HepG2 (cell line): ENCODE measurements around the gene CECR2.

Experiments used
- GLI4 ChIP-seq: sonication (generic); formaldehyde crosslinking; IDR thresholded peaks from 2 replicates; pipeline ENCODE4 v1.5.1; 2020; ENCODE audit warnings: missing genetic modification reagents, mild to moderate bottlenecking, moderate library complexity, borderline replicate concordance
- KAT2B ChIP-seq: fragments of 150-350 bp; IDR thresholded peaks from 2 replicates; pipeline ENCODE4 v1.6.1; 2014; ENCODE audit warnings: low read depth, low read length, borderline replicate concordance
- MTA3 ChIP-seq: sonication (generic); formaldehyde crosslinking; IDR thresholded peaks from 2 replicates; pipeline ENCODE4 v1.4.0; 2020; ENCODE audit warnings: missing genetic modification reagents
- NONO ChIP-seq, 2 experiments: fragments of 450-650 bp in 1 of 2; sonication (generic) in 1 of 2; formaldehyde crosslinking in 1 of 2; IDR thresholded peaks in 1 of 2; conservative IDR thresholded peaks in 1 of 2; 2 replicates each; pipeline versions ENCODE4 v1.6.1 to v1.8.0; 2017 to 2022; ENCODE audit warnings: mild to moderate bottlenecking in 1 of 2, missing genetic modification reagents in 1 of 2, moderate library complexity in 1 of 2
- TCF12 ChIP-seq, 2 experiments: fragments of 450-650 bp in 1 of 2; sonication (generic) in 1 of 2; formaldehyde crosslinking in 1 of 2; IDR thresholded peaks; 2 replicates each; pipeline versions ENCODE4 v1.6.1 to v1.8.0; 2017 to 2022; ENCODE audit warnings: antibody characterized with exemption in 1 of 2, mild to moderate bottlenecking in 1 of 2, missing genetic modification reagents in 1 of 2, moderate library complexity in 1 of 2
- ZBTB7A ChIP-seq: sonication (generic); formaldehyde crosslinking; IDR thresholded peaks from 2 replicates; pipeline ENCODE4 v1.8.0; 2022; ENCODE audit warnings: mild to moderate bottlenecking, missing genetic modification reagents
- ZMYM2 ChIP-seq: sonication (generic); formaldehyde crosslinking; IDR thresholded peaks from 2 replicates; pipeline ENCODE4 v1.8.0; 2022; ENCODE audit warnings: mild to moderate bottlenecking, missing genetic modification reagents
- ZNF549 ChIP-seq: sonication (generic); formaldehyde crosslinking; IDR thresholded peaks from 2 replicates; pipeline ENCODE4 v1.5.0; 2020; ENCODE audit warnings: missing genetic modification reagents
- ZNF660 ChIP-seq: sonication (generic); formaldehyde crosslinking; IDR thresholded peaks from 2 replicates; pipeline ENCODE4 v1.5.1; 2020; ENCODE audit warnings: mild to moderate bottlenecking, low read depth, missing genetic modification reagents, borderline replicate concordance
- TF ChIP-seq, protein P1 (sequence below): sonication (generic); formaldehyde crosslinking; IDR thresholded peaks from 2 replicates; pipeline ENCODE4 v1.4.0; 2020; ENCODE audit warnings: missing genetic modification reagents
- TF ChIP-seq, protein P2 (sequence below): sonication (generic); formaldehyde crosslinking; IDR thresholded peaks from 2 replicates; pipeline ENCODE4 v1.8.1; 2023; ENCODE audit warnings: missing genetic modification reagents, inconsistent platforms, borderline replicate concordance
- TF ChIP-seq, protein P3 (sequence below): sonication (generic); formaldehyde crosslinking; IDR thresholded peaks from 2 replicates; pipeline ENCODE4 v1.5.1; 2020; ENCODE audit warnings: mild to moderate bottlenecking, missing genetic modification reagents, borderline replicate concordance
- TF ChIP-seq, protein P4 (sequence below): sonication (generic); formaldehyde crosslinking; IDR thresholded peaks from 2 replicates; pipeline ENCODE4 v1.5.0; 2020; ENCODE audit warnings: mild to moderate bottlenecking, missing genetic modification reagents, moderate library complexity

DNA sequence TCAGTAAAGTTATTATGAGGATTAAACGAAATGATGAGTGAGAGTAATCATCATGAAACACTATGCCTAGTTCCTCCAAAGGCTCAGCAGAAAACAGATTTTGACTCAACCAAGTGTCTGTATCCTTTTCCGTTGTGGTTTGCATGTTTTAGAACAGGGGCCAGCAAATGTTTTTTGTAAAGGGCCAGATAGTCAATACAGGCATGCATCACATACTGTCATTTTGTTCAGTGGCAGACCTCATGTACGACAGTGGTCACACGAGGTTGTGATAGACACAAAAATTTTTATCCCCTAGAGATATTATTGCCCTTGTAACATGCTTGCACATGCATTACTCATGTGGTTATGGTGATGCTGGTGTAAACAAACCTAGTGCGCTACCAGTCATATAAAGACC, 112.2 kb downstream of the CECR2 start:
- TF ChIP-seq, protein P1, sequence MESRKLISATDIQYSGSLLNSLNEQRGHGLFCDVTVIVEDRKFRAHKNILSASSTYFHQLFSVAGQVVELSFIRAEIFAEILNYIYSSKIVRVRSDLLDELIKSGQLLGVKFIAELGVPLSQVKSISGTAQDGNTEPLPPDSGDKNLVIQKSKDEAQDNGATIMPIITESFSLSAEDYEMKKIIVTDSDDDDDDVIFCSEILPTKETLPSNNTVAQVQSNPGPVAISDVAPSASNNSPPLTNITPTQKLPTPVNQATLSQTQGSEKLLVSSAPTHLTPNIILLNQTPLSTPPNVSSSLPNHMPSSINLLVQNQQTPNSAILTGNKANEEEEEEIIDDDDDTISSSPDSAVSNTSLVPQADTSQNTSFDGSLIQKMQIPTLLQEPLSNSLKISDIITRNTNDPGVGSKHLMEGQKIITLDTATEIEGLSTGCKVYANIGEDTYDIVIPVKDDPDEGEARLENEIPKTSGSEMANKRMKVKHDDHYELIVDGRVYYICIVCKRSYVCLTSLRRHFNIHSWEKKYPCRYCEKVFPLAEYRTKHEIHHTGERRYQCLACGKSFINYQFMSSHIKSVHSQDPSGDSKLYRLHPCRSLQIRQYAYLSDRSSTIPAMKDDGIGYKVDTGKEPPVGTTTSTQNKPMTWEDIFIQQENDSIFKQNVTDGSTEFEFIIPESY (CRISPR knock-in tag) = no peak
- TF ChIP-seq GLI4 (CRISPR knock-in tag) (no peak), TCF12 (IDR thresholded peaks at IDR 0.05) (no peak), TCF12 (CRISPR knock-in tag; IDR thresholded peaks at IDR 0.05) (no peak), NONO (IDR thresholded peaks at IDR 0.05) (no peak), NONO (CRISPR knock-in tag; conservative IDR thresholded peaks at IDR 0.05) (no peak), ZMYM2 (CRISPR knock-in tag) (no peak), ZNF660 (no peak), ZBTB7A (no peak), KAT2B (no peak), MTA3 (CRISPR knock-in tag) (no peak), ZNF549 (CRISPR knock-in tag) (no peak)
- TF ChIP-seq, protein P2, sequence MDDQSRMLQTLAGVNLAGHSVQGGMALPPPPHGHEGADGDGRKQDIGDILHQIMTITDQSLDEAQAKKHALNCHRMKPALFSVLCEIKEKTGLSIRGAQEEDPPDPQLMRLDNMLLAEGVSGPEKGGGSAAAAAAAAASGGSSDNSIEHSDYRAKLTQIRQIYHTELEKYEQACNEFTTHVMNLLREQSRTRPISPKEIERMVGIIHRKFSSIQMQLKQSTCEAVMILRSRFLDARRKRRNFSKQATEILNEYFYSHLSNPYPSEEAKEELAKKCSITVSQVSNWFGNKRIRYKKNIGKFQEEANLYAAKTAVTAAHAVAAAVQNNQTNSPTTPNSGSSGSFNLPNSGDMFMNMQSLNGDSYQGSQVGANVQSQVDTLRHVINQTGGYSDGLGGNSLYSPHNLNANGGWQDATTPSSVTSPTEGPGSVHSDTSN = no peak
- TF ChIP-seq, protein P3, sequence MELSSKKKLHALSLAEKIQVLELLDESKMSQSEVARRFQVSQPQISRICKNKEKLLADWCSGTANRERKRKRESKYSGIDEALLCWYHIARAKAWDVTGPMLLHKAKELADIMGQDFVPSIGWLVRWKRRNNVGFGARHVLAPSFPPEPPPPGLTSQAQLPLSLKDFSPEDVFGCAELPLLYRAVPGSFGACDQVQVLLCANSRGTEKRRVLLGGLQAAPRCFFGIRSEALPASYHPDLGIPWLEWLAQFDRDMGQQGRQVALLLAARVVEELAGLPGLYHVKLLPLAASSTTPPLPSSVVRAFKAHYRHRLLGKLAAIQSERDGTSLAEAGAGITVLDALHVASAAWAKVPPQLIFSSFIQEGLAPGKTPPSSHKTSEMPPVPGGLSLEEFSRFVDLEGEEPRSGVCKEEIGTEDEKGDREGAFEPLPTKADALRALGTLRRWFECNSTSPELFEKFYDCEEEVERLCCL = no peak
- TF ChIP-seq, protein P4, sequence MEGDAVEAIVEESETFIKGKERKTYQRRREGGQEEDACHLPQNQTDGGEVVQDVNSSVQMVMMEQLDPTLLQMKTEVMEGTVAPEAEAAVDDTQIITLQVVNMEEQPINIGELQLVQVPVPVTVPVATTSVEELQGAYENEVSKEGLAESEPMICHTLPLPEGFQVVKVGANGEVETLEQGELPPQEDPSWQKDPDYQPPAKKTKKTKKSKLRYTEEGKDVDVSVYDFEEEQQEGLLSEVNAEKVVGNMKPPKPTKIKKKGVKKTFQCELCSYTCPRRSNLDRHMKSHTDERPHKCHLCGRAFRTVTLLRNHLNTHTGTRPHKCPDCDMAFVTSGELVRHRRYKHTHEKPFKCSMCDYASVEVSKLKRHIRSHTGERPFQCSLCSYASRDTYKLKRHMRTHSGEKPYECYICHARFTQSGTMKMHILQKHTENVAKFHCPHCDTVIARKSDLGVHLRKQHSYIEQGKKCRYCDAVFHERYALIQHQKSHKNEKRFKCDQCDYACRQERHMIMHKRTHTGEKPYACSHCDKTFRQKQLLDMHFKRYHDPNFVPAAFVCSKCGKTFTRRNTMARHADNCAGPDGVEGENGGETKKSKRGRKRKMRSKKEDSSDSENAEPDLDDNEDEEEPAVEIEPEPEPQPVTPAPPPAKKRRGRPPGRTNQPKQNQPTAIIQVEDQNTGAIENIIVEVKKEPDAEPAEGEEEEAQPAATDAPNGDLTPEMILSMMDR (CRISPR knock-in tag) = no peak
